Measurements from ENCODE around the gene KIF25. TPM values are rescaled to one million over a fixed set of nuclear protein-coding genes. Genes with fewer than 3 reads are reported as not detected.

KIF25 gene
- polyA plus RNA-seq, 2 of the 4 experiments (the other 2 are of a cell fraction), result 0.06 to 0.13 TPM

DNA sequence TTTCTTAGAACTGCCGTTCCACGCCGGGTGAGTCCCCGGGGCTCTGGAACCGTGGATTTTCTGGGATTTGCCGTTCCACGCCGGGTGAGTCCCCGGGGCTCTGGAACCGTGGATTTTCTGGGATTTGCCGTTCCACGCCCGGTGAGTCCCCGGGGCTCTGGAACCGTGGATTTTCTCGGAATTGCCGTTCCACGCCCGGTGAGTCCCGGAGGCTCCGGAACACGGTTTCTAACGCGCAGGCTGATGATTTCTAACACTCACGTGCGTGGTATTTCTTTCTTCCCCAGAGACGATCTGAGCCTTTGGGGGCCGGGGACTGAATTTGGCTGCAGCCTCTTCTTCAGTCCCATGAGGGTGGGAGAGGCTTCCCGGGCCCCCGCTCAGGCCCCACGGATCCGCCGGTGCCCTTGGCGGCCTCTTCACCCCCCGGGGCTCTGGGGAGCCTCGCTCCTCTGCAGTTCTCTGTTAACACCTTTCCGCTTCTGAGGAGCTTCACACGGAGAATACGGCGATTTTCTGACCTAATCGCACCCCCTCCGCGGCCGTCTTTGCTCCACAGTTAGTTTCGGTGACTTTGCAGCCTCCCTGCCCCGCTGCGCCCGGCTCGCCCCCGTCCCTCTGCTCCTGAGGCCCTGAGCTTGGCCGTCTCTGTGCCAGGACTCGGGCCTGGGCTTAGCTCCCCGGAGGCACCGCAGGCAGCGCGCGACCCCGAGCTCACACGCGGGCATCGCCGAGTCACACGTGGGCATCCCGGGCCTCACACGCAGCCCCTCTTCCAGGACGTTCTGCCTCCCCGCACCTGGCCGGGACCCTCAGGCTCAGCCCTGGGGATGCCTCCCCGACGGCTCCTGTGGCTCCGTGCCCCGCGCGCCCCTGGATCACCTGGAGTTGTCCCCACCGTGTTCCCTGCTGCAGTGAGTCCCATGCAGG lies 7.2 kb upstream of the KIF25 start:
- no peaks in the 10 kb centered on the region for H3K4me1 ChIP-seq
- no peaks in the 10 kb centered on the region for H3K9me3 ChIP-seq
- CTCF ChIA-PET, result interaction anchor here (1.3 kb wide), 1 partner anchor 143 kb away, joined by 5 read pairs; no protein-coding TSS in a partner anchor
- POLR2A ChIA-PET, result no interaction called here
- TF ChIP-seq FOXS1 (CRISPR knock-in tag; IDR thresholded peaks at IDR 0.05) (no peak), GATA3 (IDR thresholded peaks at IDR 0.05; ENCODE audit: borderline replicate concordance) (no peak), MAZ (IDR thresholded peaks at IDR 0.05; ENCODE audit: borderline replicate concordance, low read depth, low read length) (no peak), JUN (IDR thresholded peaks at IDR 0.05) (no peak), NFE2L2 (conservative IDR thresholded peaks at IDR 0.05; ENCODE audit: low read length) (no peak), MYC (IDR thresholded peaks at IDR 0.05; ENCODE audit: borderline replicate concordance, low read length) (no peak), RAD21 (conservative IDR thresholded peaks at IDR 0.05 in 1 of 2, IDR thresholded peaks at IDR 0.05 in 1 of 2) (no peak), JUNB (IDR thresholded peaks at IDR 0.05) (no peak), SMC3 (IDR thresholded peaks at IDR 0.05) (no peak)
- TF ChIP-seq, protein P1, sequence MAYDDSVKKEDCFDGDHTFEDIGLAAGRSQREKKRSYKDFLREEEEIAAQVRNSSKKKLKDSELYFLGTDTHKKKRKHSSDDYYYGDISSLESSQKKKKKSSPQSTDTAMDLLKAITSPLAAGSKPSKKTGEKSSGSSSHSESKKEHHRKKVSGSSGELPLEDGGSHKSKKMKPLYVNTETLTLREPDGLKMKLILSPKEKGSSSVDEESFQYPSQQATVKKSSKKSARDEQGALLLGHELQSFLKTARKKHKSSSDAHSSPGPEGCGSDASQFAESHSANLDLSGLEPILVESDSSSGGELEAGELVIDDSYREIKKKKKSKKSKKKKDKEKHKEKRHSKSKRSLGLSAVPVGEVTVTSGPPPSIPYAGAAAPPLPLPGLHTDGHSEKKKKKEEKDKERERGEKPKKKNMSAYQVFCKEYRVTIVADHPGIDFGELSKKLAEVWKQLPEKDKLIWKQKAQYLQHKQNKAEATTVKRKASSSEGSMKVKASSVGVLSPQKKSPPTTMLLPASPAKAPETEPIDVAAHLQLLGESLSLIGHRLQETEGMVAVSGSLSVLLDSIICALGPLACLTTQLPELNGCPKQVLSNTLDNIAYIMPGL (CRISPR knock-in tag; IDR thresholded peaks at IDR 0.05; ENCODE audit: borderline replicate concordance), result no peak
- TF ChIP-seq, protein P2, sequence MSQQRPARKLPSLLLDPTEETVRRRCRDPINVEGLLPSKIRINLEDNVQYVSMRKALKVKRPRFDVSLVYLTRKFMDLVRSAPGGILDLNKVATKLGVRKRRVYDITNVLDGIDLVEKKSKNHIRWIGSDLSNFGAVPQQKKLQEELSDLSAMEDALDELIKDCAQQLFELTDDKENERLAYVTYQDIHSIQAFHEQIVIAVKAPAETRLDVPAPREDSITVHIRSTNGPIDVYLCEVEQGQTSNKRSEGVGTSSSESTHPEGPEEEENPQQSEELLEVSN (IDR thresholded peaks at IDR 0.05; ENCODE audit: borderline replicate concordance, low read depth), result no peak
- ATAC-seq, result no peak
- H3K27ac ChIP-seq, result no peak overlapping the region
- no peak for FAIRE-seq
- WGBS (ENCODE audit: missing lambda C conversion rate), result 85% methylated on average over 57 of the region's 75 CpGs
- no peak for DNase-seq (ENCODE audit: low read depth in 1 of 2, low spot score in 1 of 2)
- H3K4me3 ChIP-seq, result no peak overlapping the region
- H3K4me2 ChIP-seq, result no peak overlapping the region

DNA sequence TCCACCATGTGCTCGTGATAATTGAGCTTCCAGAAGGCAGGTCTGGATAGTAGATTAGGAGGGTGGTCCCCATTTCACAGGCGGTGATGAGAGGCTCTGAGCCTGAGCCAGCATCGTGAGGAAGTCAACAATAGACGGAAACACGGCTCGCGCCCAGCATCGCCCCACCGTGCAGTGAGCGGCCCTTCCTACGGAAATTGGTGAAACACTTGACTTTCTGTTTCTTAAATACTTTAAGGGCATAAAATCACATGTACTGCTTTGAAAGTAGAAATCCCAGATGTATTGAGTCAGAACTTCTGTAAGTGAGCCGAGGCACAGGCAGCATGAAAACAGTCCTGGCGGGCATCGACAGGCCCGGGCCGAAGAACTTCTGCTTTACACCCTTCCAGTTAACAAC lies 4.3 kb upstream of the KIF25 start:
- 93% methylated on average over 16 of the region's 16 CpGs for WGBS (ENCODE audit: missing lambda C conversion rate)
- CTCF ChIA-PET, result interaction anchor here (0.8 to 1.0 kb wide), 2 partner anchors 47 to 140 kb away, joined by 3 to 4 read pairs; no protein-coding TSS in a partner anchor

DNA sequence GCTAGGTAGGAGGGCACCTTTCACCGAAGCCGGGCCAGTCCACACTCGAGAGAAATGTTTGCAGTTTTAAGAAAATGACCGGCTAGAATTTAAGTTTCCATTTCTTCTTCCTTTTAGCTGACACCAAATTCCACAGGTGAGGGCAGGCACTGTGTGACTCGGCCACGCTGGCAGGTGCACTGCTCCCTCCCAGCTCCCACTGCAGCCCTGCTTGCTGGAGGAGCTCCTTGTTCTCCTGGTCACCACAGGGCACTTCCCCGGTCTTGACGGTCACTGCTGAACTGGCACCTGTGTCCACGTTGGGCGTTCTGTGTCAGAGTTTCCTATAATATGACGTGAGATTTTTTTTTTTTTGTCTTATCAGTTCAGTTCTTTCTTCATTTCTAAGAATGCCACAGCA lies 3.6 kb upstream of the KIF25 start:
- WGBS (ENCODE audit: missing lambda C conversion rate), result 82% methylated on average over 11 of the region's 11 CpGs
- no peak for TF ChIP-seq HOXB5 (CRISPR knock-in tag; IDR thresholded peaks at IDR 0.05)
- TF ChIP-seq, protein P3, sequence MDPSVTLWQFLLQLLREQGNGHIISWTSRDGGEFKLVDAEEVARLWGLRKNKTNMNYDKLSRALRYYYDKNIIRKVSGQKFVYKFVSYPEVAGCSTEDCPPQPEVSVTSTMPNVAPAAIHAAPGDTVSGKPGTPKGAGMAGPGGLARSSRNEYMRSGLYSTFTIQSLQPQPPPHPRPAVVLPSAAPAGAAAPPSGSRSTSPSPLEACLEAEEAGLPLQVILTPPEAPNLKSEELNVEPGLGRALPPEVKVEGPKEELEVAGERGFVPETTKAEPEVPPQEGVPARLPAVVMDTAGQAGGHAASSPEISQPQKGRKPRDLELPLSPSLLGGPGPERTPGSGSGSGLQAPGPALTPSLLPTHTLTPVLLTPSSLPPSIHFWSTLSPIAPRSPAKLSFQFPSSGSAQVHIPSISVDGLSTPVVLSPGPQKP (IDR thresholded peaks at IDR 0.05; ENCODE audit: low read depth, low read length), result no peak
- no peak for TF ChIP-seq RFX5 (IDR thresholded peaks at IDR 0.05)
- TF ChIP-seq, protein P1 (CRISPR knock-in tag; IDR thresholded peaks at IDR 0.05; ENCODE audit: borderline replicate concordance), result no peak
- DNase-seq (ENCODE audit: low read depth in 1 of 2, low spot score in 1 of 2), result no peak
- Histone ChIP-seq H3K4me3 (no peak overlapping the region), H3K9me3 (no peaks in the 10 kb centered on the region), H3K4me2 (no peak overlapping the region), H3K4me1 (0 out of 3 replicates have a peak, but pooled peaks cover 7% of the 10 kb centered on the region), H3K27ac (no peak overlapping the region)
- ChIA-PET CTCF (interaction anchor here (0.8 to 1.0 kb wide), 2 partner anchors 48 to 139 kb away, joined by 3 to 4 read pairs; no protein-coding TSS in a partner anchor), POLR2A (no interaction called here)
- no peak for FAIRE-seq
- no peak for ATAC-seq

More for the DNA sequence above, 4.3 kb upstream of the KIF25 start:
- DNase-seq (ENCODE audit: low read depth in 1 of 2, low spot score in 1 of 2), result no peak
- Histone ChIP-seq H3K4me1 (0 out of 3 replicates have a peak, but pooled peaks cover 7% of the 10 kb centered on the region), H3K4me2 (no peak overlapping the region), H3K4me3 (no peak overlapping the region), H3K27ac (no peak overlapping the region), H3K9me3 (no peaks in the 10 kb centered on the region)
- no peak for ATAC-seq
- TF ChIP-seq NFE2L2 (conservative IDR thresholded peaks at IDR 0.05; ENCODE audit: low read length), result no peak
- no peak for TF ChIP-seq KDM5A (IDR thresholded peaks at IDR 0.05)
- TF ChIP-seq MAFK (IDR thresholded peaks at IDR 0.05; ENCODE audit: partially characterized antibody), result no peak
- TF ChIP-seq RNF2 (IDR thresholded peaks at IDR 0.05; ENCODE audit: borderline replicate concordance, low read depth), result no peak
- no peak for TF ChIP-seq KDM1A (IDR thresholded peaks at IDR 0.05; ENCODE audit: low read depth)
- no peak for TF ChIP-seq CBX8 (IDR thresholded peaks at IDR 0.05)
- TF ChIP-seq, protein P4, sequence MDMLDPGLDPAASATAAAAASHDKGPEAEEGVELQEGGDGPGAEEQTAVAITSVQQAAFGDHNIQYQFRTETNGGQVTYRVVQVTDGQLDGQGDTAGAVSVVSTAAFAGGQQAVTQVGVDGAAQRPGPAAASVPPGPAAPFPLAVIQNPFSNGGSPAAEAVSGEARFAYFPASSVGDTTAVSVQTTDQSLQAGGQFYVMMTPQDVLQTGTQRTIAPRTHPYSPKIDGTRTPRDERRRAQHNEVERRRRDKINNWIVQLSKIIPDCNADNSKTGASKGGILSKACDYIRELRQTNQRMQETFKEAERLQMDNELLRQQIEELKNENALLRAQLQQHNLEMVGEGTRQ (IDR thresholded peaks at IDR 0.05), result no peak
- POLR2A ChIA-PET, result no interaction called here
- no peak for FAIRE-seq

Measured in A549 (cell line).